ENCODE data around the gene THPO.

THPO gene

GRCh38 chr3:184358124-184358767 lies 19.8 kb downstream of the THPO start:
- Histone ChIP-seq H3K27ac (ENCODE audit: low read depth, low read length) (no peak overlapping the region), H3K9ac (ENCODE audit: low read depth in 1 of 2, low read length in 2 of 2) (no peak overlapping the region), H3K4me1 (ENCODE audit: control insufficient read depth in 1 of 2, insufficient read depth in 2 of 2, low read length in 2 of 2) (peaks cover 14 to 16% of the 10 kb centered on the region in 2 donors), H3K4me3 (ENCODE audit: low read depth in 1 of 2, low read length in 2 of 2) (no peak overlapping the region), H3K27me3 (ENCODE audit: control insufficient read depth in 1 of 2, insufficient read depth in 2 of 2, low read length in 2 of 2) (no peaks in the 10 kb centered on the region), H3K36me3 (ENCODE audit: control insufficient read depth in 1 of 2, insufficient read depth in 2 of 2, low read length in 2 of 2) (peaks cover 6 to 39% of the 10 kb centered on the region in 2 donors), H3K9me3 (ENCODE audit: control insufficient read depth in 1 of 2, low read length in 2 of 2) (no peaks in the 10 kb centered on the region)

GRCh38 chr3:184357248-184358123 lies 20.5 kb downstream of the THPO start:
- Histone ChIP-seq H3K4me3 (ENCODE audit: low read depth in 1 of 2, low read length in 2 of 2) (no peak overlapping the region), H3K36me3 (ENCODE audit: control insufficient read depth in 1 of 2, insufficient read depth in 2 of 2, low read length in 2 of 2) (peaks cover 6 to 39% of the 10 kb centered on the region in 2 donors), H3K27ac (ENCODE audit: low read depth, low read length) (no peak overlapping the region), H3K9me3 (ENCODE audit: control insufficient read depth in 1 of 2, low read length in 2 of 2) (no peaks in the 10 kb centered on the region), H3K9ac (ENCODE audit: low read depth in 1 of 2, low read length in 2 of 2) (no peak overlapping the region), H3K27me3 (ENCODE audit: control insufficient read depth in 1 of 2, insufficient read depth in 2 of 2, low read length in 2 of 2) (no peaks in the 10 kb centered on the region), H3K4me1 (ENCODE audit: control insufficient read depth in 1 of 2, insufficient read depth in 2 of 2, low read length in 2 of 2) (peaks cover 22 to 24% of the 10 kb centered on the region in 2 donors)

- Histone ChIP-seq H3K9me3 (ENCODE audit: control insufficient read depth in 1 of 2, low read length in 2 of 2) (no peaks in the 10 kb centered on the region), H3K36me3 (ENCODE audit: control insufficient read depth in 1 of 2, insufficient read depth in 2 of 2, low read length in 2 of 2) (peaks cover 6 to 39% of the 10 kb centered on the region in 2 donors), H3K4me1 (ENCODE audit: control insufficient read depth in 1 of 2, insufficient read depth in 2 of 2, low read length in 2 of 2) (peaks cover 25 to 33% of the 10 kb centered on the region in 2 donors), H3K4me3 (ENCODE audit: low read depth in 1 of 2, low read length in 2 of 2) (no peak overlapping the region), H3K27me3 (ENCODE audit: control insufficient read depth in 1 of 2, insufficient read depth in 2 of 2, low read length in 2 of 2) (no peaks in the 10 kb centered on the region), H3K9ac (ENCODE audit: low read depth in 1 of 2, low read length in 2 of 2) (no peak overlapping the region), H3K27ac (ENCODE audit: low read depth, low read length) (no peak overlapping the region)
Measured at GRCh38 chr3:184355261-184356040, 22.6 kb downstream of the THPO start.

GRCh38 chr3:184354754-184355153 lies 23.3 kb downstream of the THPO start:
- H3K36me3 ChIP-seq (ENCODE audit: control insufficient read depth in 1 of 2, insufficient read depth in 2 of 2, low read length in 2 of 2), result peaks cover 6 to 39% of the 10 kb centered on the region in 2 donors
- H3K27ac ChIP-seq (ENCODE audit: low read depth, low read length), result no peak overlapping the region
- H3K9me3 ChIP-seq (ENCODE audit: control insufficient read depth in 1 of 2, low read length in 2 of 2), result no peaks in the 10 kb centered on the region
- H3K4me3 ChIP-seq (ENCODE audit: low read depth in 1 of 2, low read length in 2 of 2), result no peak overlapping the region
- peaks cover 20 to 28% of the 10 kb centered on the region in 2 donors for H3K4me1 ChIP-seq (ENCODE audit: control insufficient read depth in 1 of 2, insufficient read depth in 2 of 2, low read length in 2 of 2)
- H3K9ac ChIP-seq (ENCODE audit: low read depth in 1 of 2, low read length in 2 of 2), result no peak overlapping the region
- no peaks in the 10 kb centered on the region for H3K27me3 ChIP-seq (ENCODE audit: control insufficient read depth in 1 of 2, insufficient read depth in 2 of 2, low read length in 2 of 2)

- peaks cover 6 to 39% of the 10 kb centered on the region in 2 donors for H3K36me3 ChIP-seq (ENCODE audit: control insufficient read depth in 1 of 2, insufficient read depth in 2 of 2, low read length in 2 of 2)
- no peak overlapping the region for H3K4me3 ChIP-seq (ENCODE audit: low read depth in 1 of 2, low read length in 2 of 2)
- no peak overlapping the region for H3K9ac ChIP-seq (ENCODE audit: low read depth in 1 of 2, low read length in 2 of 2)
- H3K9me3 ChIP-seq (ENCODE audit: control insufficient read depth in 1 of 2, low read length in 2 of 2), result no peaks in the 10 kb centered on the region
- no peaks in the 10 kb centered on the region for H3K27me3 ChIP-seq (ENCODE audit: control insufficient read depth in 1 of 2, insufficient read depth in 2 of 2, low read length in 2 of 2)
- H3K4me1 ChIP-seq (ENCODE audit: control insufficient read depth in 1 of 2, insufficient read depth in 2 of 2, low read length in 2 of 2), result peaks cover 20 to 24% of the 10 kb centered on the region in 2 donors
- no peak overlapping the region for H3K27ac ChIP-seq (ENCODE audit: low read depth, low read length)
Measured at GRCh38 chr3:184354121-184354728, 23.8 kb downstream of the THPO start.

GRCh38 chr3:184353546-184353941 lies 24.5 kb downstream of the THPO start:
- Histone ChIP-seq H3K4me1 (ENCODE audit: control insufficient read depth in 1 of 2, insufficient read depth in 2 of 2, low read length in 2 of 2) (peaks cover 20 to 24% of the 10 kb centered on the region in 2 donors), H3K36me3 (ENCODE audit: control insufficient read depth in 1 of 2, insufficient read depth in 2 of 2, low read length in 2 of 2) (peaks cover 6 to 38% of the 10 kb centered on the region in 2 donors), H3K4me3 (ENCODE audit: low read depth in 1 of 2, low read length in 2 of 2) (no peak overlapping the region), H3K9me3 (ENCODE audit: control insufficient read depth in 1 of 2, low read length in 2 of 2) (no peaks in the 10 kb centered on the region), H3K27ac (ENCODE audit: low read depth, low read length) (no peak overlapping the region), H3K27me3 (ENCODE audit: control insufficient read depth in 1 of 2, insufficient read depth in 2 of 2, low read length in 2 of 2) (no peaks in the 10 kb centered on the region), H3K9ac (ENCODE audit: low read depth in 1 of 2, low read length in 2 of 2) (no peak overlapping the region)

GRCh38 chr3:184352897-184353545 lies 25.0 kb downstream of the THPO start:
- no peak overlapping the region for H3K27ac ChIP-seq (ENCODE audit: low read depth, low read length)
- peaks cover 6 to 33% of the 10 kb centered on the region in 2 donors for H3K36me3 ChIP-seq (ENCODE audit: control insufficient read depth in 1 of 2, insufficient read depth in 2 of 2, low read length in 2 of 2)

GRCh38 chr3:184352149-184352785 lies 25.7 kb downstream of the THPO start:
- Histone ChIP-seq H3K27me3 (ENCODE audit: control insufficient read depth in 1 of 2, insufficient read depth in 2 of 2, low read length in 2 of 2) (no peaks in the 10 kb centered on the region), H3K36me3 (ENCODE audit: control insufficient read depth in 1 of 2, insufficient read depth in 2 of 2, low read length in 2 of 2) (peaks cover 6 to 29% of the 10 kb centered on the region in 2 donors), H3K4me1 (ENCODE audit: control insufficient read depth in 1 of 2, insufficient read depth in 2 of 2, low read length in 2 of 2) (peaks cover 20 to 24% of the 10 kb centered on the region in 2 donors), H3K4me3 (ENCODE audit: low read depth in 1 of 2, low read length in 2 of 2) (peak overlapping the region; percentile 4 to 48), H3K9ac (ENCODE audit: low read depth in 1 of 2, low read length in 2 of 2) (peak overlapping the region; percentile 25 to 66), H3K9me3 (ENCODE audit: control insufficient read depth in 1 of 2, low read length in 2 of 2) (no peaks in the 10 kb centered on the region), H3K27ac (ENCODE audit: low read depth, low read length) (peak overlapping the region; percentile 72)

More at GRCh38 chr3:184352897-184353545, 25.0 kb downstream of the THPO start:
- Histone ChIP-seq H3K27me3 (ENCODE audit: control insufficient read depth in 1 of 2, insufficient read depth in 2 of 2, low read length in 2 of 2) (no peaks in the 10 kb centered on the region), H3K4me3 (ENCODE audit: low read depth in 1 of 2, low read length in 2 of 2) (peak overlapping the region; percentile 4 to 48), H3K9ac (ENCODE audit: low read depth in 1 of 2, low read length in 2 of 2) (peak overlapping the region in 1 of 2 donors; percentile 66), H3K9me3 (ENCODE audit: control insufficient read depth in 1 of 2, low read length in 2 of 2) (no peaks in the 10 kb centered on the region), H3K4me1 (ENCODE audit: control insufficient read depth in 1 of 2, insufficient read depth in 2 of 2, low read length in 2 of 2) (peaks cover 20 to 24% of the 10 kb centered on the region in 2 donors)

Measured in duodenal mucosa (tissue), 2 donors.